Lung (tissue), 12 donors: ENCODE data around the gene FGF12. TPM values are rescaled to one million over a fixed set of nuclear protein-coding genes. Genes with fewer than 3 reads are reported as not detected.

Source experiments
- ATAC-seq: fragments of 200-7000 bp; cut with Tn5 transposase; one replicate; pipeline ENCODE4 v1.9.1; 2020; ENCODE audit warnings: moderate number of reproducible peaks; ENCODE audit not compliant: insufficient read depth, low FRiP score
- DNase-seq, 3 donors: peaks; one replicate each; pipeline ENCODE4 v3.0.0-alpha.2; 2013 to 2017
- H3K27ac ChIP-seq, 2 donors: one replicate each; pipeline ENCODE4 v1.5.1; 2013; ENCODE audit warnings: mild to moderate bottlenecking in 2 of 2, moderate library complexity in 2 of 2, control low read depth in 1 of 2, inconsistent platforms in 1 of 2, low read depth in 1 of 2, low read length in 1 of 2
- H3K27me3 ChIP-seq, 3 donors: one replicate each; pipeline ENCODE4 v1.5.1; 2013; ENCODE audit warnings: low read length in 2 of 3; ENCODE audit not compliant: control insufficient read depth in 3 of 3, insufficient read depth in 3 of 3
- H3K36me3 ChIP-seq, 4 donors: one replicate each; pipeline ENCODE4 v1.5.1; 2013; ENCODE audit warnings: low read length in 4 of 4, mild to moderate bottlenecking in 1 of 4, moderate library complexity in 1 of 4; ENCODE audit not compliant: control insufficient read depth in 4 of 4, insufficient read depth in 4 of 4
- H3K4me1 ChIP-seq, 5 donors: one replicate each; pipeline ENCODE4 v1.5.1; 2013; ENCODE audit warnings: low read length in 5 of 5, mild to moderate bottlenecking in 2 of 5, moderate library complexity in 1 of 5; ENCODE audit not compliant: control insufficient read depth in 5 of 5, insufficient read depth in 5 of 5
- H3K4me3 ChIP-seq: one replicate; pipeline ENCODE4 v1.5.1; 2013; ENCODE audit warnings: mild to moderate bottlenecking, control low read depth, moderate library complexity
- H3K9ac ChIP-seq, 2 donors: one replicate each; pipeline ENCODE4 v1.5.1; 2013; ENCODE audit warnings: low read length in 2 of 2, control low read depth in 1 of 2; ENCODE audit not compliant: insufficient read depth in 1 of 2
- H3K9me3 ChIP-seq, 4 donors: one replicate each; pipeline ENCODE4 v1.5.1; 2013; ENCODE audit warnings: low read length in 3 of 4, mild to moderate bottlenecking in 1 of 4, moderate library complexity in 1 of 4; ENCODE audit not compliant: control insufficient read depth in 4 of 4, insufficient read depth in 3 of 4
- CTCF ChIP-seq: IDR thresholded peaks from 2 replicates; pipeline ENCODE4 v1.5.1; 2012; ENCODE audit warnings: mild to moderate bottlenecking; ENCODE audit errors: control extremely low read depth, extremely low read depth
- WGBS, 2 donors: extraction: QIAGEN DNeasy Blood & Tissue Kit; methylation state at CpG; one replicate each; pipeline ENCODE4 v1.1.7; 2013; 5-methylcytosine and 5-hydroxymethylcytosine counted together
- polyA plus RNA-seq, 2 donors: library from polyadenylated mRNA; stranded (reverse); fragments of 200-250 nt; gene quantifications; one replicate each; pipeline ENCODE4 v1.2.1, GENCODE V29; 2013
- total RNA-seq, 2 donors: library from RNA; depleted of rRNA in 1 of 2; stranded (reverse); fragments of >200 nt in 1 of 2; gene quantifications; one replicate each; pipeline ENCODE4 v1.2.1, GENCODE V29; 2014 to 2021
- donor health status: control.
- donor health status: control.
- donor health status: Bipolar disorder and iron deficiency.
- donor health status: healthy.
- donor health status: DM: yes; HTN: yes; CAD: no.

FGF12 gene
- total and polyA plus RNA-seq, 4 donors = 0.23 to 6.0 (median 1.7) TPM

- peak overlapping the region in 1 of 2 donors; percentile 57 for H3K27ac ChIP-seq
- no peak overlapping the region for H3K9ac ChIP-seq
- peak; percentile 25 to 54 (median 50) for DNase-seq
- ATAC-seq = no peak
- peaks cover 0 to 24% (median 20%) of the 10 kb centered on the region in 3 donors for H3K27me3 ChIP-seq
- WGBS, 2 donors = 30 to 43% methylated on average over 10 of the region's 10 CpGs
- H3K9me3 ChIP-seq = no peaks in the 10 kb centered on the region
- H3K36me3 ChIP-seq = no peaks in the 10 kb centered on the region
- TF ChIP-seq CTCF = no peak
- peaks cover 0 to 6% (median 0%) of the 10 kb centered on the region in 5 donors for H3K4me1 ChIP-seq
- no peak overlapping the region for H3K4me3 ChIP-seq
Measured at GRCh38 chr3:192445770-192446644, 281.3 kb downstream of the FGF12 start.

DNA sequence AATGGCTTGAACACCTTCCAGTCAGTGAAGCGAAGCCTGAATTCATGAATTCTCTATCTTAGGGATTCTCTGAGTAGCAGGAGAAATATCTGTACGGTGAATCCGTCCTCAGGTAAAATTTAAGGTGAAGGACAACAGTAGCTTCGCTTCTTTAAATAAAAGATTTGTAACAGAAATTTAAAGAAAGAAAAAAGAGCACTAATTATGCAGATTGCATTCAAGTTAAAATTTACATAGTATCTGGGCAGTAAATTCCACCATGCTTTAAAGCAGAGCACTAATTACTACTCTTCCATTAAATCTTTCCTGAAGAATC lies 282.6 kb downstream of the FGF12 start:
- WGBS, 2 donors = 35 to 40% methylated on average over 4 of the region's 4 CpGs
- DNase-seq (no peak), ATAC-seq (no peak)
- Histone ChIP-seq H3K4me3 (no peak overlapping the region), H3K27me3 (peaks cover 0 to 24% (median 20%) of the 10 kb centered on the region in 3 donors), H3K9ac (no peak overlapping the region), H3K4me1 (peaks cover 0 to 6% (median 0%) of the 10 kb centered on the region in 5 donors), H3K36me3 (no peaks in the 10 kb centered on the region), H3K9me3 (no peaks in the 10 kb centered on the region), H3K27ac (no peak overlapping the region)
- TF ChIP-seq CTCF = no peak

DNA sequence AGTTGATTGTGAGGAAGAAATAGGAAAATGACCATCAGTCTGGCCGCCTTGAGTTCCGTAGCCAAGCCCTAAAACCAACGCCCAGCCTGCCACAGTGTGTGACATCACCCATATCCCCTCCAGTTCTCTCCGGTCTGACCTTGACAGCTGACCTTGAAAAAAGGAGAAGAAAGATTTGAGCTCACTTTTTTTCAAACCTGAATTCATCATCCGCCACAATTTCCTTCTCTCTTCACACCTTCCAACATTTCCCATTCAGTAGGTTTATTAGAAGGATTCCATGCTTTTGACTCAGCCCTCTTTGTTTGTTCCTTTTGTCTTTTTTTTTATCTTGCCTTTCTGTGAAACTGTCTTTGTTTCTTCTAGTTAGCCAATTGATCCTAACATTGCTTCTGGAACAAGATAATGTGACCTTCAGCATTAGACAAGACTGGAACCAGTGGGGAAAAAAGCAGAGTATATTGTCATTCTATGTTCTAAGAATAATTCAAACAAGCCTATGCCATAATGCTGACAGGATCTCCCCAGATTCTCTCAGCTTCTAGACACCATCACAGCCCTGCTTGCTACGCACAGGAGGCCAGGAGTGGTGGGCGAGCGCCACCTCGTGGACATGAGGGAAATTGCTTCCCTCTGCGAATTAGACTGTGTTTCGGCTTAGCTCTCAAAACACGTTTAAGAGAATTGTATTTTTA lies 283.1 kb downstream of the FGF12 start:
- Histone ChIP-seq H3K4me1 (peaks cover 0 to 6% (median 0%) of the 10 kb centered on the region in 5 donors), H3K36me3 (no peaks in the 10 kb centered on the region), H3K27ac (peak overlapping the region in 1 of 2 donors; percentile 30), H3K9me3 (no peaks in the 10 kb centered on the region), H3K4me3 (no peak overlapping the region), H3K27me3 (peaks cover 0 to 22% (median 20%) of the 10 kb centered on the region in 3 donors), H3K9ac (no peak overlapping the region)
- peak; percentile 77 to 84 (median 80) for DNase-seq
- 20% methylated on average over 12 of the region's 12 CpGs for WGBS, 2 donors
- TF ChIP-seq CTCF = peak; percentile 90
- ATAC-seq = peak; percentile 85
